Ovary (tissue), 3 donors: ENCODE results near the gene TBXAS1.

ENCODE experiments used
- CTCF ChIP-seq, 3 donors: fragments of 450-650 bp in 2 of 3; fragments of 200-600 bp in 1 of 3; IDR thresholded peaks; one replicate each; pipeline versions ENCODE4 v1.5.1 to v1.8.0; 2016 to 2022; ENCODE audit warnings: antibody characterized with exemption in 3 of 3, mild to moderate bottlenecking in 1 of 3
- POLR2A ChIP-seq: fragments of 450-650 bp; IDR thresholded peaks from one replicate; pipeline ENCODE4 v1.6.1; 2017; ENCODE audit warnings: antibody characterized with exemption, mild to moderate bottlenecking, moderate library complexity
- donor health status: DM: no; HTN: no; CAD: no.

- no peak for TF ChIP-seq CTCF (IDR thresholded peaks at IDR 0.05)
- TF ChIP-seq POLR2A, result no peak
Measured at GRCh38 chr7:140054751-140055150, 225.7 kb downstream of the TBXAS1 start.
